ENCODE results near the gene SLC7A6OS. TPM values are rescaled to one million over a fixed set of nuclear protein-coding genes. Genes with fewer than 3 reads are reported as not detected.

Gene SLC7A6OS
- total RNA-seq, 1 experiment from 2014 or later = 24.5 TPM

- Histone ChIP-seq H3K23me2 (ENCODE audit: insufficient read length, low read depth, low read length, poor library complexity, severe bottlenecking) (no peaks in the 10 kb centered on the region), H2BK15ac (ENCODE audit: low read depth, low read length) (no peak overlapping the region), H2AFZ (ENCODE audit: low read length) (no peak overlapping the region), H3K18ac (ENCODE audit: insufficient read length, low read depth, low read length) (no peak overlapping the region), H3K79me2 (ENCODE audit: insufficient read depth, low read length) (no peaks in the 10 kb centered on the region), H2BK120ac (ENCODE audit: low read depth, low read length, poor library complexity, severe bottlenecking) (no peak overlapping the region), H2BK20ac (ENCODE audit: low read depth, low read length, poor library complexity, severe bottlenecking) (no peak overlapping the region), H3K4me1 (ENCODE audit: insufficient read depth, low read length) (no peaks in the 10 kb centered on the region), H3K9ac (ENCODE audit: extremely low read depth, insufficient read length, low read length) (no peak overlapping the region), H4K91ac (ENCODE audit: insufficient read length, low read depth, low read length) (no peak overlapping the region), H3K14ac (ENCODE audit: insufficient read depth, low read length) (no peak overlapping the region), H3K56ac (ENCODE audit: insufficient read length, low read depth, low read length) (no peak overlapping the region), H3K4me2 (ENCODE audit: insufficient read depth, insufficient read length, low read length) (no peak overlapping the region), H2BK12ac (ENCODE audit: insufficient read length, low read depth, low read length) (no peak overlapping the region), H3K79me1 (ENCODE audit: insufficient read depth, low read depth, low read length, poor library complexity, severe bottlenecking) (no peaks in the 10 kb centered on the region), H3K9me3 (ENCODE audit: control insufficient read depth, low read depth, low read length) (no peaks in the 10 kb centered on the region), H3K27me3 (ENCODE audit: insufficient read depth, low read length) (no peaks in the 10 kb centered on the region), H2AK5ac (ENCODE audit: insufficient read length, low read length) (no peak overlapping the region), H2BK5ac (ENCODE audit: insufficient read length, low read length) (no peak overlapping the region), H4K5ac (ENCODE audit: insufficient read length, low read depth, low read length) (no peak overlapping the region), H3K4ac (ENCODE audit: low read depth, low read length) (no peak overlapping the region), H4K20me1 (ENCODE audit: control insufficient read depth, insufficient read depth, insufficient read length) (no peaks in the 10 kb centered on the region), H4K8ac (replicated peaks; ENCODE audit: insufficient read length, low read depth, low read length) (no peak overlapping the region), H3T11ph (ENCODE audit: low read length) (no peak overlapping the region), H3K27ac (ENCODE audit: insufficient read length, low read depth, low read length) (no peak overlapping the region), H3K23ac (ENCODE audit: insufficient read length, low read depth, low read length) (no peak overlapping the region)
- Mint-ChIP-seq H3K36me3 (ENCODE audit: insufficient read depth in 1 of 3, low read depth in 3 of 3) (peaks cover 3 to 24% (median 7%) of the 10 kb centered on the region in 3 experiments; a peak in 5 of 7 replicates), H3K9me3 (no peaks in the 10 kb centered on the region), H3K27ac (no peak overlapping the region; a peak in 1 of 7 replicates), H3K4me3 (no peak overlapping the region), H3K4me1 (peaks cover 0 to 2% of the 10 kb centered on the region in 2 experiments; a peak in 1 of 4 replicates), H3K27me3 (ENCODE audit: low read depth) (no peaks in the 10 kb centered on the region)
- no CpG with 5 or more reads among the region's 4 CpGs for WGBS (ENCODE audit: extremely low coverage, insufficient read length, low lambda C conversion rate)
- no peak for DNase-seq
- TF ChIP-seq CTCF (conservative IDR thresholded peaks at IDR 0.05) = no peak
Observed at GRCh38 chr16:68282064-68282452, 28.7 kb downstream of the SLC7A6OS start.
